NCI-H1105 (cell line): ENCODE measurements around the gene MAN2A2.

Experiments used
- DNase-seq: peaks from one replicate; lab custom pipeline; 2025; lab: John Stamatoyannopoulos, UW

Gene MAN2A2

GRCh38 chr15:90967206-90967605 is 64.1 kb downstream of the MAN2A2 start:
- DNase-seq: no peak

GRCh38 chr15:90968434-90968833 is 65.3 kb downstream of the MAN2A2 start:
- no peak for DNase-seq

- DNase-seq: no peak
These were observed 67.2 kb downstream of the MAN2A2 start for GRCh38 chr15:90970274-90970673.

GRCh38 chr15:90972133-90972532 is 69.0 kb downstream of the MAN2A2 start:
- DNase-seq: no peak
